Right atrium auricular region (tissue), 2 donors: ENCODE data around the gene CYGB. TPM values are rescaled to one million over a fixed set of nuclear protein-coding genes. Genes with fewer than 3 reads are reported as not detected.

Experiments used
- DNase-seq: peaks from one replicate; pipeline ENCODE4 v3.0.0-alpha.2; 2019; ENCODE audit warnings: low spot score
- H3K27ac ChIP-seq, 2 donors: fragments of 200-600 bp; sonication (generic); 1 replicate in 1 of 2; 2 replicates in 1 of 2; pipeline ENCODE4 v1.5.1; 2016 to 2019
- H3K27me3 ChIP-seq, 2 donors: fragments of 200-600 bp; sonication (generic); one replicate each; pipeline versions ENCODE4 v1.5.1 to v1.6.0; 2017 to 2019
- H3K36me3 ChIP-seq: fragments of 200-600 bp; sonication (generic); one replicate; pipeline ENCODE4 v1.5.1; 2016
- H3K4me1 ChIP-seq, 2 donors: fragments of 200-600 bp; sonication (generic); one replicate each; pipeline versions ENCODE4 v1.5.1 to v1.6.0; 2017 to 2019
- H3K4me3 ChIP-seq, 2 donors: fragments of 200-600 bp; sonication (generic); 1 replicate in 1 of 2; 2 replicates in 1 of 2; pipeline ENCODE4 v1.5.1; 2017 to 2019; ENCODE audit warnings: mild to moderate bottlenecking in 1 of 2, moderate library complexity in 1 of 2
- H3K9me3 ChIP-seq, 2 donors: fragments of 200-600 bp; sonication (generic); one replicate each; pipeline ENCODE4 v1.5.1; 2019
- total RNA-seq, 2 donors: library from RNA; depleted of rRNA; stranded (reverse); fragments of >200 nt; gene quantifications; one replicate each; pipeline ENCODE4 v1.1.0, GENCODE V29; 2016
- TF ChIP-seq, protein P1 (sequence below), 2 donors: fragments of 200-600 bp; sonication (generic); IDR thresholded peaks; one replicate each; pipeline ENCODE4 v1.5.1; 2019; ENCODE audit warnings: antibody characterized with exemption in 2 of 2

CYGB gene
- total RNA-seq, 2 donors from 2014 or later = 23.0 to 48.7 TPM

DNA sequence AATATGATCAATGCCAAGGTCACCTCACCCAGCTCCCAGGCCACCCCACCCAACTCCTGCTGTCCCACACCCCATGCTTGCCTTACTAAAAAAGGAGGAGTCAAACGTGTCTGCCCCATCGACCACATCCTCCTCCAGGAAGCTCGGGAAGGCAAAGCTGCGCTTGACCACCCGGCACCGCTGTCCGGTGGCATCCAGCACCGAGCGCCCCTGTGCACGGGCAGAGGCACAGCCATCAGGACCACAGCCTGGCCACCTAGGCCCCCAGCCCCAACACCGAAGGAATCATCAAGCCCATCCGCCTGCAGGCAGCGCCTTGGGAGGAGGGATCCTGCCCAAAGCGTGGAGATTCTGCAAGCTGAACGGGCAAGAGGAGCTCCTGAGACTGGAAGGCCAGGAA lies 59.9 kb downstream of the CYGB start:
- DNase-seq = no peak
- Histone ChIP-seq H3K27me3 (no peaks in the 10 kb centered on the region), H3K36me3 (peaks cover 7% of the 10 kb centered on the region), H3K27ac (no peak overlapping the region), H3K4me3 (no peak overlapping the region), H3K9me3 (no peaks in the 10 kb centered on the region), H3K4me1 (peaks cover 0 to 7% of the 10 kb centered on the region in 2 donors)
- TF ChIP-seq, protein P1, sequence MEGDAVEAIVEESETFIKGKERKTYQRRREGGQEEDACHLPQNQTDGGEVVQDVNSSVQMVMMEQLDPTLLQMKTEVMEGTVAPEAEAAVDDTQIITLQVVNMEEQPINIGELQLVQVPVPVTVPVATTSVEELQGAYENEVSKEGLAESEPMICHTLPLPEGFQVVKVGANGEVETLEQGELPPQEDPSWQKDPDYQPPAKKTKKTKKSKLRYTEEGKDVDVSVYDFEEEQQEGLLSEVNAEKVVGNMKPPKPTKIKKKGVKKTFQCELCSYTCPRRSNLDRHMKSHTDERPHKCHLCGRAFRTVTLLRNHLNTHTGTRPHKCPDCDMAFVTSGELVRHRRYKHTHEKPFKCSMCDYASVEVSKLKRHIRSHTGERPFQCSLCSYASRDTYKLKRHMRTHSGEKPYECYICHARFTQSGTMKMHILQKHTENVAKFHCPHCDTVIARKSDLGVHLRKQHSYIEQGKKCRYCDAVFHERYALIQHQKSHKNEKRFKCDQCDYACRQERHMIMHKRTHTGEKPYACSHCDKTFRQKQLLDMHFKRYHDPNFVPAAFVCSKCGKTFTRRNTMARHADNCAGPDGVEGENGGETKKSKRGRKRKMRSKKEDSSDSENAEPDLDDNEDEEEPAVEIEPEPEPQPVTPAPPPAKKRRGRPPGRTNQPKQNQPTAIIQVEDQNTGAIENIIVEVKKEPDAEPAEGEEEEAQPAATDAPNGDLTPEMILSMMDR (IDR thresholded peaks at IDR 0.05) = no peak

Other genes with a start within 250 kb of the CYGB start
- 1 to 10 TPM; 1.1 to 1.2 TPM for gene QRICH2, start 229.4 kb downstream of the CYGB start, total RNA-seq
- 10 to 100 TPM; 33.7 to 34.0 TPM for gene PRPSAP1, start 183.8 kb downstream of the CYGB start, total RNA-seq
- gene SPHK1, start 153.1 kb downstream of the CYGB start, total RNA-seq = 10 to 100 TPM in 1 of 2 donors, 1 to 10 TPM in 1; 6.4 to 16.8 TPM
- gene UBE2O, start 84.6 kb downstream of the CYGB start, total RNA-seq = 10 to 100 TPM; 19.5 to 21.8 TPM
- not detected for gene AANAT, start 70.1 kb downstream of the CYGB start, total RNA-seq
- gene RHBDF2, start 36.3 kb downstream of the CYGB start, total RNA-seq = 10 to 100 TPM; 13.6 to 14.8 TPM
- 1 to 10 TPM; 2.1 to 3.5 TPM for gene PRCD, start 2.3 kb upstream of the CYGB start, total RNA-seq
- 1 to 10 TPM; 4.5 to 6.4 TPM for gene ST6GALNAC2, start 48.2 kb upstream of the CYGB start, total RNA-seq
- 1 to 10 TPM; 2.4 to 7.1 TPM for gene ST6GALNAC1, start 106.0 kb upstream of the CYGB start, total RNA-seq
- gene MXRA7, start 173.3 kb upstream of the CYGB start, total RNA-seq = 100 to 1,000 TPM; 440 to 644 TPM
- 10 to 100 TPM; 35.0 to 37.4 TPM for gene JMJD6, start 188.9 kb upstream of the CYGB start, total RNA-seq
- gene METTL23, start 189.1 kb upstream of the CYGB start, total RNA-seq = 10 to 100 TPM; 22.6 to 26.8 TPM
- 100 to 1,000 TPM in 1 of 2 donors, 10 to 100 TPM in 1; 78.3 to 135 TPM for gene SRSF2, start 199.6 kb upstream of the CYGB start, total RNA-seq
- 10 to 100 TPM; 24.8 to 29.3 TPM for gene MFSD11, start 200.4 kb upstream of the CYGB start, total RNA-seq